IMR-90 (cell line): Measurements from ENCODE around the gene OGG1.

Source experiments
- CTCF ChIP-seq: conservative IDR thresholded peaks from 2 replicates; pipeline ENCODE4 v1.5.1; 2012; ENCODE audit warnings: mild to moderate bottlenecking, low read depth, low read length, improper control_type of control experiment
- RAD21 ChIP-seq: IDR thresholded peaks from 2 replicates; pipeline ENCODE4 v1.6.1; 2012; ENCODE audit warnings: low read length, improper control_type of control experiment
- SMC3 ChIP-seq: fragments of 150-350 bp; IDR thresholded peaks from 2 replicates; pipeline ENCODE4 v1.6.1; 2016; ENCODE audit warnings: low read depth, mild to moderate bottlenecking, antibody characterized with exemption, low read length, moderate library complexity

GRCh38 chr3:9746330-9746729 is 3.4 kb upstream of the OGG1 start:
- TF ChIP-seq CTCF (no peak), RAD21 (no peak), SMC3 (peak; percentile 22; the same call in 1 of the 2 replicates)
